A673 (cell line): ENCODE data around the gene KRTAP10-2. TPM values are rescaled to one million over a fixed set of nuclear protein-coding genes. Genes with fewer than 3 reads are reported as not detected.

ENCODE experiments used
- BruUV-seq: library from RNA; stranded (reverse); fragments of 400-500 nt; replicated peaks from 2 replicates; lab custom pipeline; 2021; lab: Mats Ljungman, UMichigan
- CTCF ChIA-PET: fragments of 300-600 bp; sonication (Branson Sonifier 250); formaldehyde crosslinking; loops from one replicate; lab custom pipeline; 2022; ENCODE audit warnings: antibody characterized with exemption; lab: Charles Lee
- POLR2A ChIA-PET: fragments of 300-600 bp; sonication (Branson Sonifier 250); formaldehyde crosslinking; loops from one replicate; lab custom pipeline; 2022; ENCODE audit warnings: antibody characterized with exemption; ENCODE audit not compliant: low non-redundant PET; lab: Charles Lee
- DNase-seq: peaks from one replicate; pipeline ENCODE4 v3.0.0-alpha.2; 2015; ENCODE audit warnings: low spot score
- H3K27ac ChIP-seq: fragments of 200-600 bp; sonication (generic); 2 replicates; pipeline ENCODE4 v1.5.1; 2016; ENCODE audit warnings: mixed run types, low read depth, mild to moderate bottlenecking, mixed read lengths, antibody characterized with exemption, low read length; ENCODE audit not compliant: poor library complexity, severe bottlenecking
- H3K27me3 ChIP-seq: fragments of 200-600 bp; sonication (generic); replicated peaks from 2 replicates; pipeline ENCODE4 v1.6.1; 2017; ENCODE audit warnings: mixed run types, low read depth, mild to moderate bottlenecking, mixed read lengths, antibody characterized with exemption, low read length; ENCODE audit not compliant: insufficient read depth, poor library complexity
- H3K36me3 ChIP-seq: fragments of 200-600 bp; sonication (generic); 2 replicates; pipeline ENCODE4 v1.6.1; 2016; ENCODE audit warnings: mixed run types, mild to moderate bottlenecking, mixed read lengths, antibody characterized with exemption, low read length; ENCODE audit not compliant: insufficient read depth, poor library complexity, severe bottlenecking
- H3K4me1 ChIP-seq: fragments of 200-600 bp; sonication (generic); 2 replicates; pipeline ENCODE4 v1.6.1; 2017; ENCODE audit warnings: mixed run types, mild to moderate bottlenecking, mixed read lengths, antibody characterized with exemption, low read length; ENCODE audit not compliant: insufficient read depth, poor library complexity, severe bottlenecking
- H3K4me3 ChIP-seq: fragments of 200-600 bp; sonication (generic); 2 replicates; pipeline ENCODE4 v1.5.1; 2016; ENCODE audit warnings: low read depth, mixed run types, mild to moderate bottlenecking, mixed read lengths, low read length; ENCODE audit not compliant: poor library complexity, severe bottlenecking
- H3K9me3 ChIP-seq: fragments of 200-600 bp; sonication (generic); 2 replicates; pipeline ENCODE4 v1.6.1; 2016; ENCODE audit warnings: mixed run types, low read depth, mild to moderate bottlenecking, mixed read lengths, antibody characterized with exemption, low read length; ENCODE audit not compliant: poor library complexity, severe bottlenecking
- CTCF ChIP-seq: fragments of 300-800, 200-600 bp; sonication (generic); conservative IDR thresholded peaks from 2 replicates; pipeline ENCODE4 v1.5.1; 2017; ENCODE audit warnings: low read depth, mild to moderate bottlenecking, antibody characterized with exemption, low read length, moderate library complexity, mixed read lengths
- EZH2 ChIP-seq: fragments of 200-600 bp; sonication (generic); IDR thresholded peaks from 2 replicates; pipeline ENCODE4 v1.6.1; 2017; ENCODE audit warnings: borderline replicate concordance, low read depth, mild to moderate bottlenecking, mixed read lengths, antibody characterized with exemption, low read length; ENCODE audit not compliant: poor library complexity, severe bottlenecking
- intact Hi-C: fragments of 100-400 bp; cut with micrococcal nuclease; formaldehyde crosslinking; loops from one replicate; pipeline ENCODE4 v1.10.0; 2022; ENCODE audit not compliant: unreplicated experiment
- total RNA-seq: library from RNA; stranded (reverse); gene quantifications from 2 replicates; pipeline ENCODE4 v1.2.3, GENCODE V29; 2021

Gene KRTAP10-2
- total RNA-seq, 1 experiment from 2014 or later, result 0.69 TPM

- no peak for TF ChIP-seq EZH2
- no peak for TF ChIP-seq CTCF
- Histone ChIP-seq H3K27me3 (no peaks in the 10 kb centered on the region), H3K4me1 (no peaks in the 10 kb centered on the region), H3K9me3 (peaks cover 3% of the 10 kb centered on the region), H3K4me3 (no peak overlapping the region), H3K36me3 (no peaks in the 10 kb centered on the region), H3K27ac (no peak overlapping the region)
- DNase-seq, result no peak
- POLR2A ChIA-PET, result interaction anchor here (0.6 kb wide), 1 partner anchor 128 kb away, joined by 3 read pairs; no protein-coding TSS in a partner anchor
- no TSS peak for BruUV-seq
- CTCF ChIA-PET, result no interaction called here
- intact Hi-C loops, result no loop called here
Measured at GRCh38 chr21:44595524-44595923, 44.2 kb upstream of the KRTAP10-2 start.

- DNase-seq, result no peak
- CTCF ChIA-PET, result no interaction called here
Measured at GRCh38 chr21:44594406-44594916, 43.2 kb upstream of the KRTAP10-2 start.

GRCh38 chr21:44593598-44594405 is 42.5 kb upstream of the KRTAP10-2 start:
- H3K4me1 ChIP-seq, result no peaks in the 10 kb centered on the region
- CTCF ChIA-PET, result no interaction called here
- intact Hi-C loops, result no loop called here
- POLR2A ChIA-PET, result no interaction called here
- no peak overlapping the region for H3K4me3 ChIP-seq
- no peaks in the 10 kb centered on the region for H3K36me3 ChIP-seq
- TF ChIP-seq EZH2 (no peak), CTCF (no peak)
- H3K27ac ChIP-seq, result no peak overlapping the region
- no TSS peak for BruUV-seq
- DNase-seq, result no peak
- no peaks in the 10 kb centered on the region for H3K27me3 ChIP-seq
- peaks cover 2% of the 10 kb centered on the region for H3K9me3 ChIP-seq

More at GRCh38 chr21:44594406-44594916, 43.2 kb upstream of the KRTAP10-2 start:
- Histone ChIP-seq H3K9me3 (peaks cover 3% of the 10 kb centered on the region), H3K27ac (no peak overlapping the region), H3K4me1 (no peaks in the 10 kb centered on the region), H3K4me3 (no peak overlapping the region), H3K27me3 (no peaks in the 10 kb centered on the region), H3K36me3 (no peaks in the 10 kb centered on the region)
- POLR2A ChIA-PET, result no interaction called here
- TF ChIP-seq CTCF, result no peak
- TF ChIP-seq EZH2, result no peak
- intact Hi-C loops, result no loop called here
- no TSS peak for BruUV-seq
